Measurements from ENCODE around the gene EEF1AKMT2. TPM values are rescaled to one million over a fixed set of nuclear protein-coding genes. Genes with fewer than 3 reads are reported as not detected.
"Not testable (repeated sequence)": the region's sequence is repeated elsewhere in the genome, so short reads cannot be mapped to it uniquely, and the experiment has no call there.

Gene EEF1AKMT2
- total RNA-seq, 1 donor from 2014 or later = 41.0 TPM

DNA sequence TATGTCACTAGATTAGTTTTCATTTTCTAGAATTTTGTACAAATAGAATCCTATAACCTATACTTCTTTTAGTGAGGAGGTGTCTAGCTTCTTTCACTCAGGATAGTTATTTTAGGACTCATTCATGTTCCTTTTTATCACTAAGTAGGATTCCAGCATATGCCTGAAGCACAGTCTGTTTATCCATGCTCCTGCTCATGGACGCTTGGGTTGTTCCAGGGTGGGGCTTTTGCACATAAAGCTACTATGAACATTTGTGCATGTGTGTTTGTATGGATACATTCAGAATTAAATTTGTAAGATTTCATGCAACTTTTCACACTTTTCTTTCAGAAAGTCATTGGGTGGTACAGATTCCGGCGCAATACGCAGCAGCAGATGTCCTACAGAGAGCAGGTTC is 34.6 kb upstream of the EEF1AKMT2 start:
- Histone ChIP-seq H3K9me3 (ENCODE audit: low read depth) (no peaks in the 10 kb centered on the region), H3K4me3 (no peak overlapping the region), H3K4me2 (no peak overlapping the region), H3K9ac (no peak overlapping the region), H3K79me2 (ENCODE audit: low read depth) (no peaks in the 10 kb centered on the region), H3K27me3 (no peaks in the 10 kb centered on the region), H3K4me1 (peaks cover 11% of the 10 kb centered on the region), H3K27ac (no peak overlapping the region), H3F3A (ENCODE audit: low read depth) (peaks cover 14% of the 10 kb centered on the region), H4K20me1 (ENCODE audit: low read depth) (no peaks in the 10 kb centered on the region), H3K36me3 (peaks cover 11% of the 10 kb centered on the region), H2AFZ (replicated peaks) (no peak overlapping the region)
- TF ChIP-seq EZH2phosphoT487 (IDR thresholded peaks at IDR 0.05) (no peak), EZH2 (IDR thresholded peaks at IDR 0.05) (no peak)
- TF ChIP-seq, protein P1, sequence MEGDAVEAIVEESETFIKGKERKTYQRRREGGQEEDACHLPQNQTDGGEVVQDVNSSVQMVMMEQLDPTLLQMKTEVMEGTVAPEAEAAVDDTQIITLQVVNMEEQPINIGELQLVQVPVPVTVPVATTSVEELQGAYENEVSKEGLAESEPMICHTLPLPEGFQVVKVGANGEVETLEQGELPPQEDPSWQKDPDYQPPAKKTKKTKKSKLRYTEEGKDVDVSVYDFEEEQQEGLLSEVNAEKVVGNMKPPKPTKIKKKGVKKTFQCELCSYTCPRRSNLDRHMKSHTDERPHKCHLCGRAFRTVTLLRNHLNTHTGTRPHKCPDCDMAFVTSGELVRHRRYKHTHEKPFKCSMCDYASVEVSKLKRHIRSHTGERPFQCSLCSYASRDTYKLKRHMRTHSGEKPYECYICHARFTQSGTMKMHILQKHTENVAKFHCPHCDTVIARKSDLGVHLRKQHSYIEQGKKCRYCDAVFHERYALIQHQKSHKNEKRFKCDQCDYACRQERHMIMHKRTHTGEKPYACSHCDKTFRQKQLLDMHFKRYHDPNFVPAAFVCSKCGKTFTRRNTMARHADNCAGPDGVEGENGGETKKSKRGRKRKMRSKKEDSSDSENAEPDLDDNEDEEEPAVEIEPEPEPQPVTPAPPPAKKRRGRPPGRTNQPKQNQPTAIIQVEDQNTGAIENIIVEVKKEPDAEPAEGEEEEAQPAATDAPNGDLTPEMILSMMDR (IDR thresholded peaks at IDR 0.05) = no peak
- H3K27me3 Mint-ChIP-seq (ENCODE audit: insufficient read depth, low read depth) = no peaks in the 10 kb centered on the region
- peaks cover 17% of the 10 kb centered on the region for H3K36me3 Mint-ChIP-seq
- H3K4me1 Mint-ChIP-seq = no peaks in the 10 kb centered on the region
- H3K9me3 Mint-ChIP-seq = no peaks in the 10 kb centered on the region
- H3K27ac Mint-ChIP-seq = no peak overlapping the region
- DNase-seq (ENCODE audit: low spot score) = no peak
- H3K4me3 Mint-ChIP-seq = no peak overlapping the region

DNA sequence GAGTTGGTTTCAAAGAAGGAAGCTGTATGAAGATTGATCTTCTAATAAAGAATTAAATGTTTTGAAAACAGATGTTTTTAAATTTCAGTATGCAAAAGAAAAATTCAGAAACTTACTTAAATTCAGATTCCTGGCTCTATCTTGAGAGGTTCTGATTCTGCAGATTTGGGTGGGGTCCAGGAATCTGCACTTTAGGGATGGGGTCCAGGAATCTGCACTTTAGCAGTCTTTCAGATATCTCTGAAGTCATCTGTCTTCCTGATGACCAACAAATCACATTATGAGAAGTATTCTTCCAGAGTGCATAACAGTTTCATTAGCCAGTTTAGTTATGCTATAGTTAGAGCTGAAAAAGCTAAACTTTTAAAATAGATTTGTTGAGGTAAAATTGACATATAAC is 34.0 kb upstream of the EEF1AKMT2 start:
- Mint-ChIP-seq H3K36me3 (peaks cover 15% of the 10 kb centered on the region), H3K4me3 (no peak overlapping the region), H3K27ac (no peak overlapping the region), H3K9me3 (no peaks in the 10 kb centered on the region), H3K4me1 (no peaks in the 10 kb centered on the region), H3K27me3 (ENCODE audit: insufficient read depth, low read depth) (no peaks in the 10 kb centered on the region)
- no peak for TF ChIP-seq EZH2phosphoT487 (IDR thresholded peaks at IDR 0.05)
- no peak for TF ChIP-seq EZH2 (IDR thresholded peaks at IDR 0.05)
- TF ChIP-seq, protein P1 (IDR thresholded peaks at IDR 0.05) = no peak
- Histone ChIP-seq H2AFZ (replicated peaks) (no peak overlapping the region), H3K4me3 (no peak overlapping the region), H3K79me2 (ENCODE audit: low read depth) (no peaks in the 10 kb centered on the region), H4K20me1 (ENCODE audit: low read depth) (no peaks in the 10 kb centered on the region), H3K27ac (no peak overlapping the region), H3K36me3 (peaks cover 6% of the 10 kb centered on the region), H3F3A (ENCODE audit: low read depth) (peaks cover 14% of the 10 kb centered on the region), H3K9me3 (ENCODE audit: low read depth) (no peaks in the 10 kb centered on the region), H3K9ac (no peak overlapping the region), H3K27me3 (no peaks in the 10 kb centered on the region), H3K4me1 (peaks cover 11% of the 10 kb centered on the region), H3K4me2 (no peak overlapping the region)
- DNase-seq (ENCODE audit: low spot score) = no peak

DNA sequence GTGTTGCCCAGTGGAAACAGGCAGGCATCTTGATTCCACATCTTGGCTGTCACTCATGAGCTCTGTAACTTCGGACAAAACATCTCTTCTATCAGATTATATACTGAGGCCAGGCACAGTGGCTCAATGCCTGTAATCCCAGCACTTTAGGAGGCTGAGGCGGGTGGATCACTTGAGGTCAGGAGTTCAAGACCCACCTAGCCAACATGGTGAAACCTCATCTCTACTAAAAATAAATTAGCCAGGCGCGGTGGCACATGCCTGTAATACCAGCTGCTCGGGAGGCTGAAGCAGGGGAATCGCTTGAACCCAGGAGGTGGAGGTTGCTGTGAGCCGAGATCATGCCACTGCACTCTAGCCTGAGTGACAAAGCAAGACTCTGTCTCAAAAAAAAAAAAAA is 33.2 kb upstream of the EEF1AKMT2 start:
- not testable (repeated sequence) for DNase-seq (ENCODE audit: low spot score); H4K20me1 ChIP-seq (ENCODE audit: low read depth); H3K79me2 ChIP-seq (ENCODE audit: low read depth); H3K4me3 ChIP-seq; H2AFZ ChIP-seq (replicated peaks); H3K27me3 Mint-ChIP-seq (ENCODE audit: insufficient read depth, low read depth); H3K9me3 Mint-ChIP-seq; H3K36me3 ChIP-seq; H3K9ac ChIP-seq; H3K9me3 ChIP-seq (ENCODE audit: low read depth); H3K27me3 ChIP-seq; H3K4me2 ChIP-seq; H3K4me3 Mint-ChIP-seq; H3K27ac ChIP-seq; H3K27ac Mint-ChIP-seq; H3K4me1 Mint-ChIP-seq
- H3K4me1 ChIP-seq = peaks cover 11% of the 10 kb centered on the region
- peaks cover 16% of the 10 kb centered on the region for H3K36me3 Mint-ChIP-seq
- H3F3A ChIP-seq (ENCODE audit: low read depth) = peaks cover 13% of the 10 kb centered on the region

DNA sequence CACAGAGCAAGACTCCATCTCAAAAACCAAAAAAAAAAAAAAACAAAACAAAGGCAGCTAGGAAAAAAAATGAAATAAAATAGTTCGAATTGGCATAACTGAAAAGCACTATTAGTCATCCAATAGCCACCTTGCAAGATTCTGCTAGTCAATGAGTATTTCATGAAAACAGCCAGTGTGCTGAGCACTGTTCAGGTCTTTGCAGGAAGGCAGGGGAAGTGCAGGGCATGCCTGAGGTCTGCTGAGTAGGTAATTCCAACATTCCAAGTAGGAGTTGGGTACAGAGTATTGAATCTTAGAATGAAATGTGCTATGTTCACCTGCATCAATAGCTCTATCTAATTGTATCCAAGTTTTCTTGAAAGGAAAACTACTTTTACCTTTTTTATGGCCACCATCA is 32.8 kb upstream of the EEF1AKMT2 start:
- no peaks in the 10 kb centered on the region for H3K4me1 Mint-ChIP-seq
- H3K27me3 Mint-ChIP-seq (ENCODE audit: insufficient read depth, low read depth) = no peaks in the 10 kb centered on the region
- H3K4me2 ChIP-seq = no peak overlapping the region
- peaks cover 9% of the 10 kb centered on the region for H3F3A ChIP-seq (ENCODE audit: low read depth)
- H2AFZ ChIP-seq (replicated peaks) = no peak overlapping the region
- H3K9ac ChIP-seq = no peak overlapping the region
- H3K9me3 ChIP-seq (ENCODE audit: low read depth) = no peaks in the 10 kb centered on the region
- H3K36me3 Mint-ChIP-seq = peaks cover 15% of the 10 kb centered on the region
- no peak overlapping the region for H3K4me3 ChIP-seq
- TF ChIP-seq EZH2 (IDR thresholded peaks at IDR 0.05) (no peak), EZH2phosphoT487 (IDR thresholded peaks at IDR 0.05) (no peak)
- TF ChIP-seq, protein P1 (IDR thresholded peaks at IDR 0.05) = no peak
- no peak overlapping the region for H3K27ac Mint-ChIP-seq
- no peaks in the 10 kb centered on the region for H3K9me3 Mint-ChIP-seq
- DNase-seq (ENCODE audit: low spot score) = no peak
- H3K4me3 Mint-ChIP-seq = no peak overlapping the region
- H3K36me3 ChIP-seq = peaks cover 10% of the 10 kb centered on the region
- no peaks in the 10 kb centered on the region for H3K27me3 ChIP-seq
- no peaks in the 10 kb centered on the region for H4K20me1 ChIP-seq (ENCODE audit: low read depth)
- H3K27ac ChIP-seq = no peak overlapping the region
- H3K4me1 ChIP-seq = peaks cover 7% of the 10 kb centered on the region
- H3K79me2 ChIP-seq (ENCODE audit: low read depth) = no peaks in the 10 kb centered on the region

Measured in neural progenitor cell (in vitro differentiated cells).